Measurements from ENCODE around the gene FSCN2. TPM values are rescaled to one million over a fixed set of nuclear protein-coding genes. Genes with fewer than 3 reads are reported as not detected.

Gene FSCN2
- total RNA-seq, 1 experiment from 2014 or later, result 4.3 TPM

GRCh38 chr17:81493198-81494038 lies 34.8 kb upstream of the FSCN2 start:
- Histone ChIP-seq H3K27me3 (ENCODE audit: insufficient read depth, low read depth) (no peaks in the 10 kb centered on the region), H3K9me3 (ENCODE audit: insufficient read depth, low read depth) (no peaks in the 10 kb centered on the region), H3K36me3 (ENCODE audit: low read depth) (no peaks in the 10 kb centered on the region), H3K9me2 (ENCODE audit: insufficient read depth) (no peaks in the 10 kb centered on the region), H3K79me2 (ENCODE audit: low read depth) (no peaks in the 10 kb centered on the region), H2AFZ (no peak overlapping the region), H3K4me1 (replicated peaks; ENCODE audit: insufficient read depth) (no peaks in the 10 kb centered on the region), H3K27ac (no peak overlapping the region), H3F3A (ENCODE audit: insufficient read depth, low read depth) (no peaks in the 10 kb centered on the region), H3K4me2 (no peak overlapping the region), H3K4me3 (no peak overlapping the region), H4K20me1 (ENCODE audit: insufficient read depth) (no peaks in the 10 kb centered on the region)
- TF ChIP-seq EZH2 (IDR thresholded peaks at IDR 0.05; ENCODE audit: low read depth), result no peak
- no peak for TF ChIP-seq CTCF (conservative IDR thresholded peaks at IDR 0.05)
- intact Hi-C loops (cut with micrococcal nuclease; ENCODE audit: unreplicated experiment), result no loop called here
- DNase-seq, result no peak
- no TSS peak for BruUV-seq (replicated peaks)
- POLR2A ChIA-PET (ENCODE audit: unreplicated experiment), result no interaction called here
- CTCF ChIA-PET, result interaction anchor here (0.5 kb wide), 1 partner anchor 75 kb away, joined by 4 read pairs; no protein-coding TSS in a partner anchor

DNA sequence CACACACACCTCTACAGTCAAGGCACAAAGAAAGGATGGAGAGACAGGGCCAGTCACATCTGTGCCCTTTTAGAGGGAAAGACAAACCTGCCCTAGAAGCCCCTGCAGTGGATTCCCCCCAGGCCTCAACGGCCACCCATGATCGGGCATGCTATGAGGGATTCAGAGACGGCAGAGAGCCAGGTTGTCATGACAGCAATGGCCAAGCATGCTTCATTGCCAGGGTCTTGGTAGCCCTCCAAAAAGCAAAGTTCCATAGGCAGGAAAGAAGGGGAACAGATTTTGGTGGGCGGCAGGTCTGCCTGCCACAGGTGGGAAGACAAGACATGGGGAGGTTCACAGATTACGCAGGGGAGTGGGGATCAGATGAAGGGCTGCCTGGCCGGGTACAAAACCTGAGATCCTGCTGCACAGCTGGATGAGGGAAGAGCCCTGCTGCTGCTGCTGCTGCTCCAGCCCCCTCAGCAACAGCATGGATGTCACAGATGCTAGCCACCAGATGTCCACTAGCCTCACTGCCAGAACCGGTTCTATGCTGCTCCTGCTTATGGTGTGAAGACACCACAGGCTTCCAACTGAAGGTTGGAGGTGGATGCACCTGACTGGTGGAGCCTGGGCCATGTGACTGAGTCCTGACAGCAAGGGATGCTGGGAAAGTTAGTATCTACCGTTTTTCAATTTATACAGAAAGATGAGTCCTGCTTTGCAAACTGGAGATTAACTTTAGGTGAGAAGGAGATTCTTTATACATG lies 33.4 kb upstream of the FSCN2 start:
- no peak overlapping the region for H3K4me3 ChIP-seq
- H3K4me2 ChIP-seq, result no peak overlapping the region
- no TSS peak for BruUV-seq (replicated peaks)

More for the DNA sequence above, 33.4 kb upstream of the FSCN2 start:
- intact Hi-C loops (cut with micrococcal nuclease; ENCODE audit: unreplicated experiment), result no loop called here
- no peaks in the 10 kb centered on the region for H3K27me3 ChIP-seq (ENCODE audit: insufficient read depth, low read depth)
- peak in 1 of 2 experiments; percentile 30 for DNase-seq
- H3K79me2 ChIP-seq (ENCODE audit: low read depth), result no peaks in the 10 kb centered on the region
- H3F3A ChIP-seq (ENCODE audit: insufficient read depth, low read depth), result peaks cover 1% of the 10 kb centered on the region; the same call in 1 of the 2 replicates
- no peaks in the 10 kb centered on the region for H3K36me3 ChIP-seq (ENCODE audit: low read depth)
- no peaks in the 10 kb centered on the region for H4K20me1 ChIP-seq (ENCODE audit: insufficient read depth)
- H3K9me2 ChIP-seq (ENCODE audit: insufficient read depth), result no peaks in the 10 kb centered on the region
- TF ChIP-seq CTCF (conservative IDR thresholded peaks at IDR 0.05) (no peak), EZH2 (IDR thresholded peaks at IDR 0.05; ENCODE audit: low read depth) (no peak)
- no peak overlapping the region for H3K27ac ChIP-seq
- H2AFZ ChIP-seq, result no peak overlapping the region
- POLR2A ChIA-PET (ENCODE audit: unreplicated experiment), result no interaction called here
- CTCF ChIA-PET, result no interaction called here
- no peaks in the 10 kb centered on the region for H3K4me1 ChIP-seq (replicated peaks; ENCODE audit: insufficient read depth)
- no peaks in the 10 kb centered on the region for H3K9me3 ChIP-seq (ENCODE audit: insufficient read depth, low read depth)
